ENCODE data around the gene C10orf105. TPM values are rescaled to one million over a fixed set of nuclear protein-coding genes. Genes with fewer than 3 reads are reported as not detected.

The C10orf105 gene
- total and polyA plus RNA-seq, 12 donors: 0.03 to 0.16 (median 0.07) TPM; not detected in 5

GRCh38 chr10:71683301-71683700, 36.3 kb downstream of the C10orf105 start:
- H3K36me3 ChIP-seq: no peaks in the 10 kb centered on the region
- DNase-seq (no peak), ATAC-seq (peak in 5 of 8 donors; percentile 23 to 42 (median 30))
- no peak for TF ChIP-seq CTCF (IDR thresholded peaks at IDR 0.05)
- H3K27ac ChIP-seq: peak overlapping the region in 7 of 10 donors; percentile 2 to 76 (median 34)
- no peaks in the 10 kb centered on the region for H3K9me3 ChIP-seq
- 64 to 69% methylated on average over 7 of the region's 7 CpGs for WGBS, 2 donors
- H3K4me1 ChIP-seq: peaks cover 10 to 77% (median 40%) of the 10 kb centered on the region in 9 donors
- intact Hi-C loops (cut with DNase I): no loop called here
- no peaks in the 10 kb centered on the region for H3K27me3 ChIP-seq
- no peak overlapping the region for H3K4me3 ChIP-seq

GRCh38 chr10:71681977-71682376, 37.6 kb downstream of the C10orf105 start:
- H3K27me3 ChIP-seq: no peaks in the 10 kb centered on the region
- H3K27ac ChIP-seq: peak overlapping the region in 6 of 10 donors; percentile 14 to 78 (median 46)
- no peaks in the 10 kb centered on the region for H3K9me3 ChIP-seq
- no peak for TF ChIP-seq CTCF (IDR thresholded peaks at IDR 0.05)
- peaks cover 10 to 81% (median 38%) of the 10 kb centered on the region in 9 donors for H3K4me1 ChIP-seq
- DNase-seq: no peak
- 95 to 97% methylated on average over 5 of the region's 5 CpGs for WGBS, 2 donors
- no peaks in the 10 kb centered on the region for H3K36me3 ChIP-seq
- intact Hi-C loops (cut with DNase I): no loop called here
- H3K4me3 ChIP-seq: no peak overlapping the region
- no peak for ATAC-seq

GRCh38 chr10:71679425-71679824, 40.2 kb downstream of the C10orf105 start:
- DNase-seq: peak; percentile 51 to 61
- H3K4me1 ChIP-seq: peaks cover 0 to 56% (median 22%) of the 10 kb centered on the region in 9 donors
- no peaks in the 10 kb centered on the region for H3K36me3 ChIP-seq
- no peaks in the 10 kb centered on the region for H3K9me3 ChIP-seq
- H3K27me3 ChIP-seq: no peaks in the 10 kb centered on the region
- peak overlapping the region in 9 of 10 donors; percentile 46 to 86 (median 77) for H3K27ac ChIP-seq
- no peak overlapping the region for H3K4me3 ChIP-seq
- peak; percentile 74 to 92 (median 88) for ATAC-seq
- no peak for TF ChIP-seq CTCF (IDR thresholded peaks at IDR 0.05)
- intact Hi-C loops (cut with DNase I): no loop called here
- 67 to 69% methylated on average over 9 of the region's 9 CpGs for WGBS, 2 donors

GRCh38 chr10:71678057-71678805, 41.3 kb downstream of the C10orf105 start:
- Histone ChIP-seq H3K9me3 (no peaks in the 10 kb centered on the region), H3K4me1 (peaks cover 0 to 44% (median 22%) of the 10 kb centered on the region in 9 donors), H3K4me3 (no peak overlapping the region), H3K27ac (peak overlapping the region in 9 of 10 donors; percentile 46 to 86 (median 77)), H3K27me3 (no peaks in the 10 kb centered on the region), H3K36me3 (no peaks in the 10 kb centered on the region)
- 83 to 87% methylated on average over 10 of the region's 10 CpGs for WGBS, 2 donors
- ATAC-seq (no peak), DNase-seq (no peak)
- no peak for TF ChIP-seq CTCF (IDR thresholded peaks at IDR 0.05)
- intact Hi-C loops (cut with DNase I): no loop called here

Data from heart right ventricle (tissue), 16 donors.